Neuronal stem cell (in vitro differentiated cells): ENCODE data around the gene IRF7.

Experiments
- DNase-seq: peaks from one replicate; pipeline ENCODE4 v3.0.0-alpha.2; 2013; ENCODE audit warnings: low spot score
- H2AFZ ChIP-seq: one replicate; pipeline ENCODE4 v1.6.1; 2013; ENCODE audit warnings: mild to moderate bottlenecking, low read length, inconsistent platforms
- H2AK5ac ChIP-seq: 2 replicates; pipeline ENCODE4 v1.6.1; 2013; ENCODE audit warnings: low read depth, mild to moderate bottlenecking, inconsistent platforms, low read length, moderate library complexity, mixed read lengths
- H2BK120ac ChIP-seq: 2 replicates; pipeline ENCODE4 v1.6.1; 2013; ENCODE audit warnings: low read depth, mild to moderate bottlenecking, inconsistent platforms, low read length, moderate library complexity, mixed read lengths
- H2BK12ac ChIP-seq: one replicate; pipeline ENCODE4 v1.6.1; 2013; ENCODE audit warnings: low read length, inconsistent platforms
- H2BK15ac ChIP-seq: 2 replicates; pipeline ENCODE4 v1.6.1; 2013; ENCODE audit warnings: mild to moderate bottlenecking, low read length, inconsistent platforms, mixed read lengths
- H2BK5ac ChIP-seq: one replicate; pipeline ENCODE4 v1.6.1; 2013; ENCODE audit warnings: inconsistent platforms, mild to moderate bottlenecking, low read length, moderate library complexity
- H3K14ac ChIP-seq: one replicate; pipeline ENCODE4 v1.6.1; 2013; ENCODE audit warnings: low read length, inconsistent platforms
- H3K18ac ChIP-seq: 2 replicates; pipeline ENCODE4 v1.6.1; 2013; ENCODE audit warnings: low read length, inconsistent platforms
- H3K23ac ChIP-seq: 2 replicates; pipeline ENCODE4 v1.6.1; 2013; ENCODE audit warnings: low read depth, mild to moderate bottlenecking, mixed read lengths, low read length, inconsistent platforms; ENCODE audit not compliant: poor library complexity
- H3K27ac ChIP-seq: replicated peaks from 3 replicates; pipeline ENCODE4 v1.5.1; 2013; ENCODE audit warnings: low read length, inconsistent platforms
- H3K27me3 ChIP-seq, 3 experiments: 2 replicates each; pipeline ENCODE4 v1.6.1; 2013; ENCODE audit warnings: low read length in 3 of 3, mild to moderate bottlenecking in 2 of 3, inconsistent platforms in 1 of 3, low read depth in 1 of 3, mixed read lengths in 1 of 3, moderate library complexity in 1 of 3; ENCODE audit not compliant: control insufficient read depth in 3 of 3, insufficient read depth in 3 of 3
- H3K36me3 ChIP-seq, 2 donors: replicated peaks in 1 of 2; 2 replicates each; pipeline ENCODE4 v1.6.1; 2013; ENCODE audit warnings: low read length in 2 of 2; ENCODE audit not compliant: control insufficient read depth in 2 of 2, insufficient read depth in 2 of 2
- H3K4ac ChIP-seq: 2 replicates; pipeline ENCODE4 v1.6.1; 2013; ENCODE audit warnings: inconsistent platforms, mild to moderate bottlenecking, low read length, moderate library complexity
- H3K4me1 ChIP-seq, 2 donors: 1 replicate in 1 of 2; 2 replicates in 1 of 2; pipeline ENCODE4 v1.6.1; 2013; ENCODE audit warnings: low read length in 2 of 2, low read depth in 1 of 2; ENCODE audit not compliant: control insufficient read depth in 2 of 2, insufficient read depth in 1 of 2
- H3K4me2 ChIP-seq: one replicate; pipeline ENCODE4 v1.6.1; 2013; ENCODE audit warnings: mild to moderate bottlenecking, low read length, inconsistent platforms; ENCODE audit not compliant: insufficient read depth, poor library complexity, severe bottlenecking
- H3K4me3 ChIP-seq, 2 donors: 2 replicates each; pipeline ENCODE4 v1.5.1; 2013; ENCODE audit warnings: low read length in 2 of 2, mild to moderate bottlenecking in 2 of 2, inconsistent platforms in 1 of 2, moderate library complexity in 1 of 2
- H3K79me1 ChIP-seq: one replicate; pipeline ENCODE4 v1.6.1; 2013; ENCODE audit warnings: low read depth, mild to moderate bottlenecking, inconsistent platforms, low read length, moderate library complexity
- H3K9ac ChIP-seq: one replicate; pipeline ENCODE4 v1.6.1; 2013; ENCODE audit warnings: mild to moderate bottlenecking, low read depth, low read length, inconsistent platforms; ENCODE audit not compliant: poor library complexity
- H3K9me3 ChIP-seq, 2 donors: replicated peaks in 1 of 2; 2 replicates each; pipeline versions ENCODE3 to v1.6.1; 2013; ENCODE audit warnings: low read length in 2 of 2, mild to moderate bottlenecking in 2 of 2, inconsistent platforms in 1 of 2, low read depth in 1 of 2, mixed read lengths in 1 of 2, moderate library complexity in 1 of 2; ENCODE audit not compliant: control insufficient read depth in 2 of 2, insufficient read depth in 1 of 2
- H4K8ac ChIP-seq: one replicate; pipeline ENCODE4 v1.6.1; 2013; ENCODE audit warnings: low read depth, mild to moderate bottlenecking, inconsistent platforms, low read length, moderate library complexity
- H4K91ac ChIP-seq: one replicate; pipeline ENCODE4 v1.6.1; 2013; ENCODE audit warnings: low read length, low read depth, mild to moderate bottlenecking, inconsistent platforms; ENCODE audit not compliant: poor library complexity
- WGBS, 2 donors: extraction: QIAGEN DNeasy Blood & Tissue Kit; methylation state at CpG; one replicate each; pipeline ENCODE4 v1.1.7; 2013; ENCODE audit warnings: missing lambda C conversion rate in 2 of 2, mixed read lengths in 1 of 2; ENCODE audit not compliant: insufficient read length in 2 of 2, insufficient replicate concordance in 1 of 2; ENCODE audit errors: extremely low coverage in 2 of 2; 5-methylcytosine and 5-hydroxymethylcytosine counted together

IRF7 gene

GRCh38 chr11:613369-613968 is 2.3 kb downstream of the IRF7 start:
- peak overlapping the region; percentile 76 for H3K18ac ChIP-seq
- peak; percentile 63 for DNase-seq
- H2BK5ac ChIP-seq: no peak overlapping the region
- H3K4me2 ChIP-seq: no peak overlapping the region
- H2BK12ac ChIP-seq: no peak overlapping the region
- H3K9ac ChIP-seq: no peak overlapping the region
- H3K27me3 ChIP-seq: peaks cover 0 to 2% (median 0%) of the 10 kb centered on the region in 3 experiments
- peaks cover 21% of the 10 kb centered on the region for H3K79me1 ChIP-seq
- H3K4ac ChIP-seq: no peak overlapping the region
- no peak overlapping the region for H3K4me3 ChIP-seq
- no peak overlapping the region for H2AFZ ChIP-seq
- H3K4me1 ChIP-seq: peaks cover 3 to 7% of the 10 kb centered on the region in 2 donors
- no peaks in the 10 kb centered on the region for H3K9me3 ChIP-seq
- H2BK120ac ChIP-seq: no peak overlapping the region
- H3K23ac ChIP-seq: no peak overlapping the region
- peaks cover 40 to 59% of the 10 kb centered on the region in 2 donors for H3K36me3 ChIP-seq
- H4K91ac ChIP-seq: no peak overlapping the region
- no peak overlapping the region for H3K14ac ChIP-seq
- peak overlapping the region; percentile 81 for H2AK5ac ChIP-seq
- peak overlapping the region; percentile 23 for H4K8ac ChIP-seq
- H3K27ac ChIP-seq: no peak overlapping the region
- H2BK15ac ChIP-seq: no peak overlapping the region
- WGBS, 2 donors: no CpG with 5 or more reads among the region's 36 CpGs

GRCh38 chr11:612961-613300 is 2.8 kb downstream of the IRF7 start:
- H3K4me2 ChIP-seq: no peak overlapping the region
- H2AFZ ChIP-seq: no peak overlapping the region
- H4K91ac ChIP-seq: no peak overlapping the region
- H2BK5ac ChIP-seq: no peak overlapping the region
- H3K9me3 ChIP-seq: no peaks in the 10 kb centered on the region
- DNase-seq: no peak
- H3K23ac ChIP-seq: no peak overlapping the region
- H3K18ac ChIP-seq: no peak overlapping the region
- H3K14ac ChIP-seq: no peak overlapping the region
- no peak overlapping the region for H2BK15ac ChIP-seq
- H2BK12ac ChIP-seq: no peak overlapping the region
- no peak overlapping the region for H3K27ac ChIP-seq
- peak overlapping the region; percentile 23 for H4K8ac ChIP-seq
- WGBS, 2 donors: no CpG with 5 or more reads among the region's 10 CpGs
- H3K4ac ChIP-seq: no peak overlapping the region
- peaks cover 42 to 64% of the 10 kb centered on the region in 2 donors for H3K36me3 ChIP-seq
- peaks cover 0 to 2% (median 0%) of the 10 kb centered on the region in 3 experiments for H3K27me3 ChIP-seq
- peak overlapping the region; percentile 30 for H3K9ac ChIP-seq
- H3K79me1 ChIP-seq: peaks cover 21% of the 10 kb centered on the region
- no peak overlapping the region for H2BK120ac ChIP-seq
- H3K4me1 ChIP-seq: peaks cover 3 to 7% of the 10 kb centered on the region in 2 donors
- peak overlapping the region; percentile 81 for H2AK5ac ChIP-seq
- H3K4me3 ChIP-seq: no peak overlapping the region

GRCh38 chr11:612201-612960 is 3.4 kb downstream of the IRF7 start:
- no peak for DNase-seq

More at GRCh38 chr11:612201-612960, 3.4 kb downstream of the IRF7 start:
- H3K4ac ChIP-seq: no peak overlapping the region
- H3K79me1 ChIP-seq: peaks cover 21% of the 10 kb centered on the region
- H3K36me3 ChIP-seq: peaks cover 47 to 70% of the 10 kb centered on the region in 2 donors
- peaks cover 3 to 7% of the 10 kb centered on the region in 2 donors for H3K4me1 ChIP-seq
- H3K14ac ChIP-seq: no peak overlapping the region
- no peak overlapping the region for H4K91ac ChIP-seq
- H4K8ac ChIP-seq: no peak overlapping the region
- H2BK120ac ChIP-seq: no peak overlapping the region
- peaks cover 0 to 2% (median 0%) of the 10 kb centered on the region in 3 experiments for H3K27me3 ChIP-seq
- H3K9ac ChIP-seq: peak overlapping the region; percentile 30
- no peak overlapping the region for H2BK5ac ChIP-seq
- H2AK5ac ChIP-seq: no peak overlapping the region
- H3K4me3 ChIP-seq: no peak overlapping the region
- WGBS, 2 donors: no CpG with 5 or more reads among the region's 27 CpGs
- peak overlapping the region; percentile 86 for H3K23ac ChIP-seq
- no peak overlapping the region for H3K27ac ChIP-seq
- no peak overlapping the region for H3K4me2 ChIP-seq
- H3K18ac ChIP-seq: no peak overlapping the region
- no peaks in the 10 kb centered on the region for H3K9me3 ChIP-seq
- H2BK15ac ChIP-seq: no peak overlapping the region
- no peak overlapping the region for H2AFZ ChIP-seq
- H2BK12ac ChIP-seq: no peak overlapping the region
